Nucleus accumbens (tissue), 56 donors: ENCODE results near the gene AKAP7.
"Not testable (repeated sequence)": the region's sequence is repeated elsewhere in the genome, so short reads cannot be mapped to it uniquely, and the experiment has no call there.

ENCODE experiments used
- DNase-seq, 56 donors: peaks; one replicate each; lab custom pipeline; 2025; lab: John Stamatoyannopoulos, UW

Gene AKAP7

GRCh38 chr6:131286469-131287040, 151.3 kb downstream of the AKAP7 start:
- no peak for DNase-seq

GRCh38 chr6:131288214-131288613, 152.9 kb downstream of the AKAP7 start:
- no peak for DNase-seq

- no peak for DNase-seq
These were observed 155.7 kb downstream of the AKAP7 start for GRCh38 chr6:131290955-131291354.

- no peak for DNase-seq
These were observed 157.1 kb downstream of the AKAP7 start for GRCh38 chr6:131292145-131292938.

GRCh38 chr6:131293472-131293911, 158.2 kb downstream of the AKAP7 start:
- no peak for DNase-seq

- no peak for DNase-seq
These were observed 159.8 kb downstream of the AKAP7 start for GRCh38 chr6:131295081-131295480.

- DNase-seq: not testable (repeated sequence)
These were observed 165.6 kb downstream of the AKAP7 start for GRCh38 chr6:131300826-131301225.

GRCh38 chr6:131303338-131303930, 168.2 kb downstream of the AKAP7 start:
- no peak for DNase-seq

- no peak for DNase-seq
These were observed 170.0 kb downstream of the AKAP7 start for GRCh38 chr6:131305037-131305850.

- no peak for DNase-seq
These were observed 174.2 kb downstream of the AKAP7 start for GRCh38 chr6:131309437-131309836.

- DNase-seq: no peak
These were observed 179.6 kb downstream of the AKAP7 start for GRCh38 chr6:131314838-131315237.

GRCh38 chr6:131316654-131317053, 181.4 kb downstream of the AKAP7 start:
- DNase-seq: no peak

GRCh38 chr6:131317516-131317915, 182.2 kb downstream of the AKAP7 start:
- DNase-seq: no peak

- no peak for DNase-seq
These were observed 186.3 kb downstream of the AKAP7 start for GRCh38 chr6:131321589-131321988.

- no peak for DNase-seq
These were observed 186.9 kb downstream of the AKAP7 start for GRCh38 chr6:131322125-131322524.

GRCh38 chr6:131325669-131326068, 190.4 kb downstream of the AKAP7 start:
- DNase-seq: not testable (repeated sequence)

- DNase-seq: not testable (repeated sequence)
These were observed 193.5 kb downstream of the AKAP7 start for GRCh38 chr6:131328727-131329126.

- no peak for DNase-seq
These were observed 195.9 kb downstream of the AKAP7 start for GRCh38 chr6:131331151-131331550.

- no peak for DNase-seq
These were observed 196.9 kb downstream of the AKAP7 start for GRCh38 chr6:131331873-131332781.
